ENCODE data around the gene F12. TPM values are rescaled to one million over a fixed set of nuclear protein-coding genes. Genes with fewer than 3 reads are reported as not detected.
"Not testable (repeated sequence)": the region's sequence is repeated elsewhere in the genome, so short reads cannot be mapped to it uniquely, and the experiment has no call there.

Gene F12
- total RNA-seq, 1 experiment from 2014 or later: 0.74 TPM

GRCh38 chr5:177425801-177426565, 16.6 kb upstream of the F12 start:
- DNase-seq (ENCODE audit: low read depth in 1 of 2, low spot score in 2 of 2): peak; percentile 100
- Histone ChIP-seq H3K27me3 (replicated peaks) (no peaks in the 10 kb centered on the region), H3K4me1 (replicated peaks) (peaks cover 21% of the 10 kb centered on the region), H3K36me3 (peaks cover 29% of the 10 kb centered on the region), H3K9me3 (replicated peaks) (no peaks in the 10 kb centered on the region), H3K27ac (peak overlapping the region; percentile 85), H3K4me3 (peak overlapping the region; percentile 44)

- peak overlapping the region; percentile 85 for H3K27ac ChIP-seq
- no peaks in the 10 kb centered on the region for H3K27me3 ChIP-seq (replicated peaks)
- no peaks in the 10 kb centered on the region for H3K9me3 ChIP-seq (replicated peaks)
- H3K4me3 ChIP-seq: peak overlapping the region; percentile 44
- H3K4me1 ChIP-seq (replicated peaks): peaks cover 21% of the 10 kb centered on the region
- peaks cover 22% of the 10 kb centered on the region for H3K36me3 ChIP-seq
- DNase-seq (ENCODE audit: low read depth in 1 of 2, low spot score in 2 of 2): no peak
Measured at GRCh38 chr5:177425196-177425800, 15.9 kb upstream of the F12 start.

GRCh38 chr5:177423671-177424070, 14.3 kb upstream of the F12 start:
- Histone ChIP-seq H3K4me3 (no peak overlapping the region), H3K27ac (no peak overlapping the region), H3K36me3 (peaks cover 17% of the 10 kb centered on the region), H3K27me3 (replicated peaks) (no peaks in the 10 kb centered on the region), H3K4me1 (replicated peaks) (peaks cover 21% of the 10 kb centered on the region), H3K9me3 (replicated peaks) (no peaks in the 10 kb centered on the region)
- DNase-seq (ENCODE audit: low read depth in 1 of 2, low spot score in 2 of 2): no peak

DNA sequence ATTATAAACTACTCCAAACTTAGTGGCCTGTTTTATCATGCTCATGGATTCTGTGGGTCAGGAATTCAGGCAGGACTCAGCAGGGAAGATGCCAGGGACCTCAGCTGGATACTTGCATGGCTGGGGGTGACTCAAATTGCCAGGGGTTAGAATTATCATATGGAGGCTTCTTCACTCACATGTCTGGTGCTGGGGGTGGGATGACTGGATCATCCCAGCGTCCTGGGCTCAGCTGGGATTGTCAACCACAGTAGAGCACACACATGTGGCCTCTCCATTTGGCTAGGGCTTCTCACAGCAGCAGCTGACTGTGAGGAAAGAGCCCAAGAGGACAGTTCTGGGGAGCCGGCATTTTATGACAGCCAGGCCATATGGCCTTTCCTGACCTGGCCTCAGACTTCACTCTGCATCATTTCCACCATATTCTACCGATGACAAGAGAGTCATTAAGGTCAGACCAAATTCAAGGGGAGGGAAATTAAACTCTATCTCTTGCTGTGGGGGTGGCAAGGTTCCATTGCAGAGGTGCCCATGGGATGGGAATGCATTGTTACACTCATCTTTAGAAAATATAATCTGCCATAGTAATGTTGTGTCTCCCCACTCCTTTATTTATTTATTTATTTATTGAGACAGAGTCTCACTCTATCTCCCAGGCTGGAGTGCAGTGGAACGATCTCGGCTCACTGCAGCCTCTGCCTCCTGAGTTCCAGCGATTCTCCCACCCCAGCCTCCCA, 11.9 kb upstream of the F12 start:
- Histone ChIP-seq H3K9me3 (replicated peaks) (no peaks in the 10 kb centered on the region), H3K4me1 (replicated peaks) (peaks cover 8% of the 10 kb centered on the region), H3K36me3 (no peaks in the 10 kb centered on the region), H3K4me3 (no peak overlapping the region), H3K27me3 (replicated peaks) (no peaks in the 10 kb centered on the region), H3K27ac (no peak overlapping the region)
- DNase-seq (ENCODE audit: low read depth in 1 of 2, low spot score in 2 of 2): no peak

GRCh38 chr5:177420472-177420871, 11.1 kb upstream of the F12 start:
- not testable (repeated sequence) for H3K27me3 ChIP-seq (replicated peaks); H3K4me3 ChIP-seq; DNase-seq (ENCODE audit: low read depth in 1 of 2, low spot score in 2 of 2); H3K9me3 ChIP-seq (replicated peaks); H3K27ac ChIP-seq; H3K4me1 ChIP-seq (replicated peaks); H3K36me3 ChIP-seq

- Histone ChIP-seq H3K4me3 (no peak overlapping the region), H3K9me3 (replicated peaks) (no peaks in the 10 kb centered on the region), H3K36me3 (no peaks in the 10 kb centered on the region), H3K27ac (no peak overlapping the region), H3K4me1 (replicated peaks) (no peaks in the 10 kb centered on the region), H3K27me3 (replicated peaks) (no peaks in the 10 kb centered on the region)
- no peak for DNase-seq (ENCODE audit: low read depth in 1 of 2, low spot score in 2 of 2)
Measured at GRCh38 chr5:177419046-177419445, 9.7 kb upstream of the F12 start.

DNA sequence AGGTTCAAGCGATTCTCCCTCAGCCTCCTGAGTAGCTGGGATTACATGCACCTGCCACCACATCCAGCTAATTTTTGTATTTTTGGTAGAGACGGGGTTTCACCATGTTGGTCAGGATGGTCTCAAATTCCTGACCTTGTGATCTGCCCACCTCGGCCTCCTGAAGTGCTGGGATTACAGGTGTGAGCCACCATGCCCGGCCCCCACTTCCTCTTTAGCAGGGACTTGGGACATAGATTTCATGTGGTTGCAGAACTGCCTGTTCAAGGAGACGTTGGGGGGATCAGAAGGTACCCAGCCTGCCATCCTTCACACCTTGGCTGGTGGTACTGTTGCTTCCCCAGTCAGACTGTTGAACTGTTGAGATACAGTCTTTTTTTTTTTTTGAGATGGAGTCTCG, 7.7 kb upstream of the F12 start:
- H3K27ac ChIP-seq; H3K27me3 ChIP-seq (replicated peaks); DNase-seq (ENCODE audit: low read depth in 1 of 2, low spot score in 2 of 2); H3K9me3 ChIP-seq (replicated peaks); H3K4me1 ChIP-seq (replicated peaks); H3K4me3 ChIP-seq; H3K36me3 ChIP-seq: not testable (repeated sequence)

- DNase-seq (ENCODE audit: low read depth in 1 of 2, low spot score in 2 of 2): no peak
- H3K27ac ChIP-seq: no peak overlapping the region
- H3K27me3 ChIP-seq (replicated peaks): no peaks in the 10 kb centered on the region; the same call in 1 of the 2 replicates
- H3K36me3 ChIP-seq: no peaks in the 10 kb centered on the region
- H3K4me1 ChIP-seq (replicated peaks): no peaks in the 10 kb centered on the region
- H3K4me3 ChIP-seq: no peak overlapping the region
- H3K9me3 ChIP-seq (replicated peaks): no peaks in the 10 kb centered on the region
Measured at GRCh38 chr5:177414481-177414880, 5.1 kb upstream of the F12 start.

- no peak overlapping the region for H3K27ac ChIP-seq
Measured at GRCh38 chr5:177412603-177413233, 3.4 kb upstream of the F12 start.

GRCh38 chr5:177410575-177410974, 1.2 kb upstream of the F12 start:
- Histone ChIP-seq H3K27me3 (replicated peaks) (peaks cover 2% of the 10 kb centered on the region; the same call in 1 of the 2 replicates), H3K27ac (no peak overlapping the region), H3K9me3 (replicated peaks) (no peaks in the 10 kb centered on the region), H3K4me1 (replicated peaks) (no peaks in the 10 kb centered on the region), H3K4me3 (no peak overlapping the region), H3K36me3 (no peaks in the 10 kb centered on the region)
- DNase-seq (ENCODE audit: low read depth in 1 of 2, low spot score in 2 of 2): no peak

More at GRCh38 chr5:177412603-177413233, 3.4 kb upstream of the F12 start:
- H3K27me3 ChIP-seq (replicated peaks): no peaks in the 10 kb centered on the region; the same call in 1 of the 2 replicates
- no peak for DNase-seq (ENCODE audit: low read depth in 1 of 2, low spot score in 2 of 2)
- H3K4me3 ChIP-seq: no peak overlapping the region
- H3K36me3 ChIP-seq: no peaks in the 10 kb centered on the region
- H3K4me1 ChIP-seq (replicated peaks): no peaks in the 10 kb centered on the region
- H3K9me3 ChIP-seq (replicated peaks): no peaks in the 10 kb centered on the region

DNA sequence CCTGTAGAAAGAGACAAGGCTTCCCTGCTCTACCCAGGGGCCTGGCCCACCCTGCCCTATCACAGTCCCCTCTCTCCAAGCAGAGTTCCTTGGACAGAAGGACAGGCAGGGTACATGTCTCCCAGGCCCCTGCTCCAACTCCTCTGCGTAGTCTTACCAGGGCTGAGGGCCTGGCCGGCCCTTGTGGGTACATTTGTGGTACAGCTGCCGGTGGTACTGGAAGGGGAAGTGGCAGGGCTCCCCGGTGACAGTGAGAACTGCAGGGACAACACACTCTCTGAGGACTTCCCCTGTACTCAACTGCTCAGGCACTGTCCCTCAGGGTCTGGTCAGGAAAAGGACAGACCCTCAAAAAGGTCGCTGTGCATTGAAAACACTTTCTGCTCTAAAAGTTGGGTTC, 3.6 kb downstream of the F12 start:
- Histone ChIP-seq H3K4me1 (replicated peaks) (peaks cover 27% of the 10 kb centered on the region), H3K27me3 (replicated peaks) (peaks cover 30% of the 10 kb centered on the region), H3K9me3 (replicated peaks) (0 out of 2 replicates have a peak, but pooled peaks cover 2% of the 10 kb centered on the region), H3K36me3 (no peaks in the 10 kb centered on the region), H3K4me3 (no peak overlapping the region), H3K27ac (no peak overlapping the region)
- DNase-seq (ENCODE audit: low read depth in 1 of 2, low spot score in 2 of 2): no peak

DNA sequence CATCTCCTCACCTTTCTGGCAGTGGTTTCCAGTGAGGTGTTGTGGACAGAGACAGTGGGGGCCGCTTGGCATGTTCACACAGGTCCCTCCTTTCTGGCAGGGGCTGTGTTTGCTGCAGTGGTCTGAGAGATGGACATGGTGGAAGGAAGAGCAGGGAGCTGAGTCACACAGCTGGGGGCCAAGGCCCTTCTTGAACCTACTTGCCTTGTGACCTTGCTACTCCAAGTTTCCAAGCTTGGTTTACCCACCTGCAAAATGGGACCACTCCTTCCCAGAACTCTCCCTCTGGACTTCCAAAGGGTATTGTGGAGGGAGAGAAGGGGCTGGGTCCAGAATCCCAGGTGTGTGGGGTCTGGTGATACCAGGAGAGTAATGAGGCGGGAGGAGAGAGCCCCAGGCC, 4.1 kb downstream of the F12 start:
- peaks cover 27% of the 10 kb centered on the region for H3K4me1 ChIP-seq (replicated peaks)
- no peak overlapping the region for H3K4me3 ChIP-seq
- H3K9me3 ChIP-seq (replicated peaks): peaks cover 2% of the 10 kb centered on the region; the same call in 1 of the 2 replicates
- no peak overlapping the region for H3K27ac ChIP-seq
- no peaks in the 10 kb centered on the region for H3K36me3 ChIP-seq
- DNase-seq (ENCODE audit: low read depth in 1 of 2, low spot score in 2 of 2): no peak
- H3K27me3 ChIP-seq (replicated peaks): peaks cover 35% of the 10 kb centered on the region

GRCh38 chr5:177404641-177405179, 4.7 kb downstream of the F12 start:
- no peak overlapping the region for H3K27ac ChIP-seq
- peaks cover 27% of the 10 kb centered on the region for H3K4me1 ChIP-seq (replicated peaks)
- peak overlapping the region; percentile 42 for H3K4me3 ChIP-seq
- H3K9me3 ChIP-seq (replicated peaks): peaks cover 2% of the 10 kb centered on the region; the same call in 1 of the 2 replicates
- DNase-seq (ENCODE audit: low read depth in 1 of 2, low spot score in 2 of 2): no peak
- peaks cover 40% of the 10 kb centered on the region for H3K27me3 ChIP-seq (replicated peaks)
- H3K36me3 ChIP-seq: no peaks in the 10 kb centered on the region
